Ishikawa (cell line): ENCODE results near the gene TOMM40.

Experiments used
- CEBPB ChIP-seq: IDR thresholded peaks from 2 replicates; pipeline ENCODE4 v1.6.1; 2012
- CREB1 ChIP-seq: IDR thresholded peaks from 2 replicates; pipeline ENCODE4 v1.6.1; 2012; ENCODE audit warnings: low read depth
- EGR1 ChIP-seq: IDR thresholded peaks from 2 replicates; pipeline ENCODE4 v1.6.1; 2012
- EP300 ChIP-seq: IDR thresholded peaks from 2 replicates; pipeline ENCODE4 v1.6.1; 2012; ENCODE audit warnings: borderline replicate concordance
- NFIC ChIP-seq: IDR thresholded peaks from 2 replicates; pipeline ENCODE4 v1.6.1; 2012
- RAD21 ChIP-seq: IDR thresholded peaks from 2 replicates; pipeline ENCODE4 v1.6.1; 2012; ENCODE audit warnings: low read depth
- REST ChIP-seq: IDR thresholded peaks from 2 replicates; pipeline ENCODE4 v1.6.1; 2012; ENCODE audit warnings: low read depth, mild to moderate bottlenecking
- TAF1 ChIP-seq: IDR thresholded peaks from 2 replicates; pipeline ENCODE4 v1.6.1; 2012; ENCODE audit warnings: low read depth, mild to moderate bottlenecking
- TCF12 ChIP-seq: IDR thresholded peaks from 2 replicates; pipeline ENCODE4 v1.6.1; 2012; ENCODE audit warnings: low read depth
- TEAD4 ChIP-seq: IDR thresholded peaks from 2 replicates; pipeline ENCODE4 v1.6.1; 2012
- YY1 ChIP-seq: IDR thresholded peaks from 2 replicates; pipeline ENCODE4 v1.6.1; 2012; ENCODE audit warnings: low read depth
- TF ChIP-seq, protein P1 (sequence below): IDR thresholded peaks from 2 replicates; pipeline ENCODE4 v1.6.1; 2012

GRCh38 chr19:44912854-44913253 is 21.8 kb downstream of the TOMM40 start:
- TF ChIP-seq TEAD4 (no peak), TAF1 (no peak), EP300 (no peak), TCF12 (no peak), NFIC (no peak), EGR1 (no peak), CREB1 (no peak), RAD21 (no peak), CEBPB (no peak), REST (no peak), YY1 (no peak)
- TF ChIP-seq, protein P1, sequence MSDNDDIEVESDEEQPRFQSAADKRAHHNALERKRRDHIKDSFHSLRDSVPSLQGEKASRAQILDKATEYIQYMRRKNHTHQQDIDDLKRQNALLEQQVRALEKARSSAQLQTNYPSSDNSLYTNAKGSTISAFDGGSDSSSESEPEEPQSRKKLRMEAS = no peak
